IMR-90 (cell line): Measurements from ENCODE around the gene SLC27A6. TPM values are rescaled to one million over a fixed set of nuclear protein-coding genes. Genes with fewer than 3 reads are reported as not detected.

Experiments used
- ATAC-seq: fragments of 200-7000 bp; cut with Tn5 transposase; 2 replicates; pipeline ENCODE4 v1.9.1; 2020; ENCODE audit warnings: low read depth, mild to moderate bottlenecking, moderate library complexity
- BruUV-seq: library from RNA; stranded (reverse); fragments of 400-500 nt; replicated peaks from 2 replicates; lab custom pipeline; 2021; lab: Mats Ljungman, UMichigan
- CTCF ChIA-PET: fragments of 300-600 bp; formaldehyde crosslinking; extraction: SDS; loops from one replicate; lab custom pipeline; 2021; ENCODE audit warnings: antibody characterized with exemption; lab: Yijun Ruan, JAX
- POLR2A ChIA-PET: fragments of 300-600 bp; sonication (Branson Sonifier 250); formaldehyde crosslinking; loops from one replicate; lab custom pipeline; 2022; ENCODE audit warnings: antibody characterized with exemption; ENCODE audit not compliant: unreplicated experiment; lab: Charles Lee
- DNase-seq: peaks from one replicate; pipeline ENCODE4 v3.0.0; 2013
- H2AFZ ChIP-seq: replicated peaks from 2 replicates; pipeline ENCODE3; 2013; ENCODE audit warnings: low read length, mild to moderate bottlenecking; ENCODE audit not compliant: poor library complexity
- H2AK5ac ChIP-seq: 2 replicates; pipeline ENCODE4 v1.6.1; 2013; ENCODE audit warnings: low read depth, low read length, inconsistent platforms
- H2AK9ac ChIP-seq: replicated peaks from 2 replicates; pipeline ENCODE3; 2013; ENCODE audit warnings: mild to moderate bottlenecking, low read depth, low read length, moderate library complexity; ENCODE audit not compliant: poor library complexity
- H2BK120ac ChIP-seq: 2 replicates; pipeline ENCODE4 v1.6.1; 2013; ENCODE audit warnings: low read depth, low read length, inconsistent platforms
- H2BK15ac ChIP-seq: 3 replicates; pipeline ENCODE4 v1.6.1; 2013; ENCODE audit warnings: low read depth, low read length, inconsistent platforms
- H2BK20ac ChIP-seq: 2 replicates; pipeline ENCODE4 v1.6.1; 2013; ENCODE audit warnings: low read depth, mild to moderate bottlenecking, inconsistent platforms, low read length, moderate library complexity
- H2BK5ac ChIP-seq: 2 replicates; pipeline ENCODE4 v1.6.1; 2013; ENCODE audit warnings: mild to moderate bottlenecking, low read depth, low read length, inconsistent platforms; ENCODE audit not compliant: poor library complexity, severe bottlenecking
- H3K14ac ChIP-seq: replicated peaks from 2 replicates; pipeline ENCODE4 v1.6.1; 2013; ENCODE audit warnings: low read depth, low read length, inconsistent platforms
- H3K18ac ChIP-seq: 2 replicates; pipeline ENCODE4 v1.6.1; 2013; ENCODE audit warnings: low read depth, low read length, control low read depth
- H3K23ac ChIP-seq: 2 replicates; pipeline ENCODE4 v1.6.1; 2013; ENCODE audit warnings: low read depth, low read length, inconsistent platforms
- H3K27ac ChIP-seq: 2 replicates; pipeline ENCODE4 v1.5.1; 2013; ENCODE audit warnings: mild to moderate bottlenecking, control low read depth, low read length; ENCODE audit not compliant: insufficient read depth
- H3K27me3 ChIP-seq: 2 replicates; pipeline ENCODE4 v1.6.1; 2013; ENCODE audit warnings: low read length; ENCODE audit not compliant: control insufficient read depth, insufficient read depth
- H3K36me3 ChIP-seq: 2 replicates; pipeline ENCODE4 v1.6.1; 2013; ENCODE audit warnings: low read length, mixed read lengths; ENCODE audit not compliant: control insufficient read depth, insufficient read depth
- H3K4ac ChIP-seq: 2 replicates; pipeline ENCODE4 v1.6.1; 2013; ENCODE audit warnings: low read depth, low read length, inconsistent platforms
- H3K4me1 ChIP-seq: 2 replicates; pipeline ENCODE4 v1.6.1; 2013; ENCODE audit warnings: low read length, mixed read lengths; ENCODE audit not compliant: control insufficient read depth, insufficient read depth
- H3K4me2 ChIP-seq: 2 replicates; pipeline ENCODE4 v1.6.1; 2013; ENCODE audit warnings: low read depth, mild to moderate bottlenecking, control low read depth, low read length, moderate library complexity
- H3K4me3 ChIP-seq: 2 replicates; pipeline ENCODE4 v1.5.1; 2013; ENCODE audit warnings: low read depth, mild to moderate bottlenecking, control low read depth, low read length, moderate library complexity; ENCODE audit not compliant: insufficient read depth
- H3K56ac ChIP-seq: 2 replicates; pipeline ENCODE4 v1.6.1; 2013; ENCODE audit warnings: low read length, inconsistent platforms; ENCODE audit not compliant: insufficient read depth; ENCODE audit errors: extremely low read depth
- H3K79me1 ChIP-seq, 2 experiments: 2 replicates each; pipeline ENCODE4 v1.6.1; 2013; ENCODE audit warnings: low read length in 2 of 2, inconsistent platforms in 1 of 2, low read depth in 1 of 2
- H3K9ac ChIP-seq: 2 replicates; pipeline ENCODE4 v1.6.1; 2013; ENCODE audit warnings: low read depth, low read length, control low read depth
- H3K9me1 ChIP-seq: 2 replicates; pipeline ENCODE4 v1.6.1; 2013; ENCODE audit warnings: low read length, inconsistent platforms; ENCODE audit not compliant: insufficient read depth
- H3K9me3 ChIP-seq: 2 replicates; pipeline ENCODE4 v1.6.1; 2013; ENCODE audit warnings: low read length; ENCODE audit not compliant: control insufficient read depth, insufficient read depth
- H4K20me1 ChIP-seq: 2 replicates; pipeline ENCODE4 v1.6.1; 2013; ENCODE audit warnings: low read length, inconsistent platforms; ENCODE audit not compliant: insufficient read depth
- H4K5ac ChIP-seq: 2 replicates; pipeline ENCODE4 v1.6.1; 2013; ENCODE audit warnings: mild to moderate bottlenecking, low read depth, low read length, control low read depth
- H4K8ac ChIP-seq, 2 experiments: 2 replicates each; pipeline ENCODE4 v1.6.1; 2013; ENCODE audit warnings: low read depth in 2 of 2, low read length in 2 of 2, control low read depth in 1 of 2, inconsistent platforms in 1 of 2
- H4K91ac ChIP-seq: 2 replicates; pipeline ENCODE4 v1.6.1; 2013; ENCODE audit warnings: low read depth, low read length, inconsistent platforms; ENCODE audit not compliant: insufficient read depth
- BHLHE40 ChIP-seq: fragments of 150-350 bp; IDR thresholded peaks from 2 replicates; pipeline ENCODE4 v1.6.1; 2016; ENCODE audit warnings: mild to moderate bottlenecking, low read depth, low read length
- CEBPB ChIP-seq: IDR thresholded peaks from 2 replicates; pipeline ENCODE4 v1.6.1; 2012; ENCODE audit warnings: low read depth, low read length, improper control_type of control experiment
- CHD1 ChIP-seq: IDR thresholded peaks from 2 replicates; pipeline ENCODE4 v1.6.1; 2012; ENCODE audit warnings: low read depth, low read length, improper control_type of control experiment
- CTCF ChIP-seq: conservative IDR thresholded peaks from 2 replicates; pipeline ENCODE4 v1.5.1; 2012; ENCODE audit warnings: mild to moderate bottlenecking, low read depth, low read length, improper control_type of control experiment
- ELK1 ChIP-seq: fragments of 150-350 bp; IDR thresholded peaks from 2 replicates; pipeline ENCODE4 v1.6.1; 2016; ENCODE audit warnings: low read depth, mild to moderate bottlenecking, low read length, moderate library complexity, borderline replicate concordance
- FOS ChIP-seq: fragments of 150-350 bp; IDR thresholded peaks from 2 replicates; pipeline ENCODE4 v1.6.1; 2016; ENCODE audit warnings: low read depth, low read length
- MAFK ChIP-seq: IDR thresholded peaks from 2 replicates; pipeline ENCODE4 v1.6.1; 2012; ENCODE audit warnings: low read depth, low read length, improper control_type of control experiment
- MAZ ChIP-seq: IDR thresholded peaks from 2 replicates; pipeline ENCODE4 v1.6.1; 2012; ENCODE audit warnings: low read depth, mild to moderate bottlenecking, low read length, improper control_type of control experiment, moderate library complexity, borderline replicate concordance
- MXI1 ChIP-seq: IDR thresholded peaks from 2 replicates; pipeline ENCODE4 v1.6.1; 2012; ENCODE audit warnings: low read depth, mild to moderate bottlenecking, low read length, moderate library complexity, borderline replicate concordance
- NFE2L2 ChIP-seq: fragments of 150-350 bp; IDR thresholded peaks from 2 replicates; pipeline ENCODE4 v1.6.1; 2016; ENCODE audit warnings: low read depth, mild to moderate bottlenecking, low read length
- POLR2A ChIP-seq: IDR thresholded peaks from 2 replicates; pipeline ENCODE4 v1.6.1; 2012; ENCODE audit warnings: mild to moderate bottlenecking, low read depth, low read length
- RAD21 ChIP-seq: IDR thresholded peaks from 2 replicates; pipeline ENCODE4 v1.6.1; 2012; ENCODE audit warnings: low read length, improper control_type of control experiment
- RCOR1 ChIP-seq: IDR thresholded peaks from 2 replicates; pipeline ENCODE4 v1.6.1; 2012; ENCODE audit warnings: mild to moderate bottlenecking, low read length, improper control_type of control experiment; ENCODE audit not compliant: insufficient replicate concordance
- RFX5 ChIP-seq: IDR thresholded peaks from 2 replicates; pipeline ENCODE4 v1.8.0; 2012; ENCODE audit warnings: low read depth, mild to moderate bottlenecking, low read length, moderate library complexity
- SMC3 ChIP-seq: fragments of 150-350 bp; IDR thresholded peaks from 2 replicates; pipeline ENCODE4 v1.6.1; 2016; ENCODE audit warnings: low read depth, mild to moderate bottlenecking, antibody characterized with exemption, low read length, moderate library complexity
- USF2 ChIP-seq: fragments of 150-350 bp; IDR thresholded peaks from 2 replicates; pipeline ENCODE4 v1.6.1; 2017; ENCODE audit warnings: mild to moderate bottlenecking, antibody characterized with exemption, low read length, low read depth
- WGBS, 2 experiments: methylation state at CpG; one replicate each; pipeline versions ENCODE4 v1.1.5 to v1.1.7; 2013; ENCODE audit warnings: missing lambda C conversion rate in 2 of 2; ENCODE audit not compliant: insufficient read length in 1 of 2; ENCODE audit errors: extremely low coverage in 2 of 2; 5-methylcytosine and 5-hydroxymethylcytosine counted together
- dilution Hi-C: fragments of 300-500 bp; cut with HindIII; formaldehyde crosslinking; loops from one replicate; pipeline ENCODE4 v1.14.3; 2018; ENCODE audit warnings: low sequenced_read_pairs; ENCODE audit not compliant: unreplicated experiment
- in situ Hi-C: fragments of 300-500 bp; cut with MboI; formaldehyde crosslinking; loops from 3 replicates; pipeline ENCODE4 v1.14.3; 2019; ENCODE audit warnings: low sequenced_read_pairs, inconsistent platforms, mixed read lengths
- intact Hi-C: fragments of 100-400 bp; cut with micrococcal nuclease; formaldehyde crosslinking; loops from 2 replicates; pipeline ENCODE4 v1.10.0; 2022
- polyA plus RNA-seq, 3 experiments: library from polyadenylated mRNA; depleted of rRNA; stranded (reverse); fragments of >200 nt; gene quantifications; 2 replicates each; pipeline ENCODE4 v1.2.3, GENCODE V29; 2012; ENCODE audit warnings: low replicate concordance in 1 of 3
- total RNA-seq: library from RNA; depleted of rRNA; stranded (reverse); fragments of >200 nt; gene quantifications from 2 replicates; pipeline ENCODE4 v1.2.3, GENCODE V29; 2012

The SLC27A6 gene
- total and polyA plus RNA-seq, 2 of the 4 experiments (the other 2 are of a cell fraction) = under 0.01 to 0.02 TPM

GRCh38 chr5:129051283-129051682 is 86.0 kb downstream of the SLC27A6 start:
- in situ Hi-C loops = no loop called here

More at GRCh38 chr5:129051283-129051682, 86.0 kb downstream of the SLC27A6 start:
- no peak overlapping the region for H3K56ac ChIP-seq
- no peak overlapping the region for H3K18ac ChIP-seq
- POLR2A ChIA-PET = interaction anchor here (0.7 kb wide), 1 partner anchor 87 kb away, joined by 3 read pairs; no protein-coding TSS in a partner anchor
- BruUV-seq = no TSS peak
- no CpG with 5 or more reads among the region's 4 CpGs for WGBS, 2 experiments
- no peak overlapping the region for H2AK5ac ChIP-seq
- no peak overlapping the region for H3K14ac ChIP-seq
- intact Hi-C loops (no loop called here), dilution Hi-C loops (no loop called here)
- no peaks in the 10 kb centered on the region for H3K36me3 ChIP-seq
- no peak overlapping the region for H4K91ac ChIP-seq
- no peak overlapping the region for H3K27ac ChIP-seq
- H3K27me3 ChIP-seq = no peaks in the 10 kb centered on the region
- no peak overlapping the region for H3K23ac ChIP-seq
- no peaks in the 10 kb centered on the region for H3K4me1 ChIP-seq
- no peak overlapping the region for H2BK15ac ChIP-seq
- no peak overlapping the region for H2AFZ ChIP-seq
- no peak overlapping the region for H2BK120ac ChIP-seq
- no peak overlapping the region for H4K5ac ChIP-seq
- no peak overlapping the region for H2BK20ac ChIP-seq
- H2BK5ac ChIP-seq = no peak overlapping the region
- H4K8ac ChIP-seq = no peak overlapping the region
- no peaks in the 10 kb centered on the region for H4K20me1 ChIP-seq
- H2AK9ac ChIP-seq = no peak overlapping the region
- no peak overlapping the region for H3K4ac ChIP-seq
- H3K9me3 ChIP-seq = no peaks in the 10 kb centered on the region
- H3K4me3 ChIP-seq = no peak overlapping the region
- no peak overlapping the region for H3K9ac ChIP-seq
- TF ChIP-seq RFX5 = no peak
- TF ChIP-seq MAFK = no peak
- no peak for TF ChIP-seq NFE2L2
- TF ChIP-seq MXI1 = no peak
- no peak for TF ChIP-seq CHD1
- TF ChIP-seq USF2 = no peak
- TF ChIP-seq RAD21 = no peak
- TF ChIP-seq ELK1 = no peak
- TF ChIP-seq CTCF = no peak
- no peak for TF ChIP-seq SMC3
- TF ChIP-seq FOS = no peak
- no peak for TF ChIP-seq POLR2A
- no peak for TF ChIP-seq MAZ
- TF ChIP-seq BHLHE40 = no peak
- TF ChIP-seq RCOR1 = no peak
- TF ChIP-seq CEBPB = no peak
- ATAC-seq = peak; percentile 49
- CTCF ChIA-PET = no interaction called here
- no peak for DNase-seq
- no peaks in the 10 kb centered on the region for H3K9me1 ChIP-seq
- no peaks in the 10 kb centered on the region for H3K79me1 ChIP-seq
- no peak overlapping the region for H3K4me2 ChIP-seq
